Gastroesophageal sphincter (tissue), 3 donors: ENCODE measurements around the gene CCNYL1.

ENCODE experiments used
- CTCF ChIP-seq, 4 experiments: fragments of 200-600 bp in 2 of 4; fragments of 450-650 bp in 2 of 4; sonication (generic) in 1 of 4; IDR thresholded peaks; one replicate each; pipeline ENCODE4 v1.5.1; 2017 to 2019; ENCODE audit warnings: antibody characterized with exemption in 4 of 4, mild to moderate bottlenecking in 2 of 4, moderate library complexity in 2 of 4
- POLR2AphosphoS5 ChIP-seq: sonication (generic); formaldehyde crosslinking; IDR thresholded peaks from one replicate; pipeline ENCODE4 v1.6.1; 2017; ENCODE audit warnings: antibody characterized with exemption

GRCh38 chr2:207711750-207712530, 500 bp downstream of the CCNYL1 start:
- TF ChIP-seq CTCF (IDR thresholded peaks at IDR 0.05) (no peak), POLR2AphosphoS5 (no peak)
